SJSA1 (cell line): ENCODE data around the gene HAO1. TPM values are rescaled to one million over a fixed set of nuclear protein-coding genes. Genes with fewer than 3 reads are reported as not detected.
"Not testable (repeated sequence)": the region's sequence is repeated elsewhere in the genome, so short reads cannot be mapped to it uniquely, and the experiment has no call there.

Experiments used
- DNase-seq, 2 experiments: peaks; one replicate each; pipeline ENCODE4 v3.0.0-alpha.2; 2015 to 2020; ENCODE audit warnings: low spot score in 2 of 2, low read depth in 1 of 2
- H3K27ac ChIP-seq: fragments of 250-450 bp; sonication (Bioruptor Pico); 2 replicates; pipeline ENCODE4 v1.5.1; 2020; ENCODE audit warnings: mild to moderate bottlenecking, moderate library complexity
- H3K27me3 ChIP-seq: fragments of 250-450 bp; sonication (Bioruptor Pico); replicated peaks from 2 replicates; pipeline ENCODE4 v1.5.1; 2020; ENCODE audit warnings: mild to moderate bottlenecking, moderate library complexity
- H3K36me3 ChIP-seq: fragments of 250-450 bp; sonication (Bioruptor Pico); 2 replicates; pipeline ENCODE4 v1.5.1; 2020; ENCODE audit warnings: mild to moderate bottlenecking
- H3K4me1 ChIP-seq: fragments of 250-450 bp; sonication (Bioruptor Pico); replicated peaks from 2 replicates; pipeline ENCODE4 v1.6.1; 2021; ENCODE audit warnings: mild to moderate bottlenecking
- H3K4me3 ChIP-seq: fragments of 250-450 bp; sonication (Bioruptor Pico); 2 replicates; pipeline ENCODE4 v1.5.1; 2020; ENCODE audit warnings: mild to moderate bottlenecking
- H3K9me3 ChIP-seq: fragments of 250-450 bp; sonication (Bioruptor Pico); replicated peaks from 2 replicates; pipeline ENCODE4 v1.5.1; 2020; ENCODE audit warnings: mild to moderate bottlenecking
- total RNA-seq: library from RNA; depleted of rRNA; stranded (reverse); fragments of >200 nt; shearing (Covaris generic); gene quantifications from 2 replicates; pipeline ENCODE4 v1.2.3, GENCODE V29; 2014

HAO1 gene
- total RNA-seq, 1 experiment from 2014 or later = not detected

GRCh38 chr20:7859356-7859802 is 80.9 kb downstream of the HAO1 start:
- 0 out of 2 replicates have a peak, but pooled peaks cover 3% of the 10 kb centered on the region for H3K27me3 ChIP-seq
- DNase-seq = peak in 1 of 2 experiments; percentile 38
- H3K4me1 ChIP-seq = peaks cover 11% of the 10 kb centered on the region
- no peaks in the 10 kb centered on the region; the same call in 1 of the 2 replicates for H3K9me3 ChIP-seq
- no peak overlapping the region for H3K27ac ChIP-seq
- H3K36me3 ChIP-seq = no peaks in the 10 kb centered on the region
- no peak overlapping the region for H3K4me3 ChIP-seq

GRCh38 chr20:7858734-7859250 is 81.5 kb downstream of the HAO1 start:
- DNase-seq = no peak
- Histone ChIP-seq H3K9me3 (no peaks in the 10 kb centered on the region; the same call in 1 of the 2 replicates), H3K27ac (no peak overlapping the region), H3K4me1 (peaks cover 11% of the 10 kb centered on the region), H3K4me3 (no peak overlapping the region), H3K36me3 (no peaks in the 10 kb centered on the region), H3K27me3 (0 out of 2 replicates have a peak, but pooled peaks cover 3% of the 10 kb centered on the region)

- peak in 1 of 2 experiments; percentile 4 for DNase-seq
These were observed 83.5 kb downstream of the HAO1 start for GRCh38 chr20:7856756-7857155.

GRCh38 chr20:7855545-7855944 is 84.7 kb downstream of the HAO1 start:
- no peaks in the 10 kb centered on the region for H3K27me3 ChIP-seq
- no peak for DNase-seq
- peaks cover 11% of the 10 kb centered on the region for H3K4me1 ChIP-seq

More at GRCh38 chr20:7856756-7857155, 83.5 kb downstream of the HAO1 start:
- no peak overlapping the region for H3K27ac ChIP-seq
- H3K4me3 ChIP-seq = no peak overlapping the region
- H3K27me3 ChIP-seq = no peaks in the 10 kb centered on the region
- no peaks in the 10 kb centered on the region; the same call in 1 of the 2 replicates for H3K9me3 ChIP-seq
- peaks cover 11% of the 10 kb centered on the region for H3K4me1 ChIP-seq
- H3K36me3 ChIP-seq = no peaks in the 10 kb centered on the region

GRCh38 chr20:7853493-7853892 is 86.8 kb downstream of the HAO1 start:
- peaks cover 8% of the 10 kb centered on the region for H3K4me1 ChIP-seq
- no peak overlapping the region for H3K27ac ChIP-seq
- no peaks in the 10 kb centered on the region for H3K27me3 ChIP-seq
- DNase-seq = no peak
- H3K36me3 ChIP-seq = no peaks in the 10 kb centered on the region
- H3K9me3 ChIP-seq = no peaks in the 10 kb centered on the region; the same call in 1 of the 2 replicates
- no peak overlapping the region for H3K4me3 ChIP-seq

More at GRCh38 chr20:7855545-7855944, 84.7 kb downstream of the HAO1 start:
- Histone ChIP-seq H3K27ac (no peak overlapping the region), H3K36me3 (no peaks in the 10 kb centered on the region), H3K4me3 (no peak overlapping the region), H3K9me3 (no peaks in the 10 kb centered on the region; the same call in 1 of the 2 replicates)

GRCh38 chr20:7850775-7851490 is 89.3 kb downstream of the HAO1 start:
- DNase-seq = no peak
- Histone ChIP-seq H3K4me1 (no peaks in the 10 kb centered on the region; the same call in 1 of the 2 replicates), H3K27me3 (no peaks in the 10 kb centered on the region), H3K27ac (no peak overlapping the region), H3K9me3 (no peaks in the 10 kb centered on the region; the same call in 1 of the 2 replicates), H3K4me3 (no peak overlapping the region), H3K36me3 (no peaks in the 10 kb centered on the region)

GRCh38 chr20:7849675-7850074 is 90.6 kb downstream of the HAO1 start:
- Histone ChIP-seq H3K4me3 (no peak overlapping the region), H3K4me1 (no peaks in the 10 kb centered on the region), H3K27ac (no peak overlapping the region), H3K9me3 (no peaks in the 10 kb centered on the region), H3K36me3 (no peaks in the 10 kb centered on the region), H3K27me3 (no peaks in the 10 kb centered on the region)
- DNase-seq = no peak

- H3K27ac ChIP-seq = no peak overlapping the region
- H3K27me3 ChIP-seq = no peaks in the 10 kb centered on the region
- DNase-seq = no peak
- H3K9me3 ChIP-seq = no peaks in the 10 kb centered on the region
- H3K36me3 ChIP-seq = no peaks in the 10 kb centered on the region
- H3K4me1 ChIP-seq = no peaks in the 10 kb centered on the region
- H3K4me3 ChIP-seq = no peak overlapping the region
These were observed 91.9 kb downstream of the HAO1 start for GRCh38 chr20:7848351-7848750.

GRCh38 chr20:7843613-7844012 is 96.6 kb downstream of the HAO1 start:
- Histone ChIP-seq H3K9me3 (no peaks in the 10 kb centered on the region), H3K27me3 (no peaks in the 10 kb centered on the region), H3K27ac (no peak overlapping the region), H3K36me3 (no peaks in the 10 kb centered on the region), H3K4me3 (no peak overlapping the region), H3K4me1 (peaks cover 18% of the 10 kb centered on the region)
- DNase-seq = no peak

GRCh38 chr20:7841971-7842310 is 98.3 kb downstream of the HAO1 start:
- Histone ChIP-seq H3K27me3 (no peaks in the 10 kb centered on the region), H3K27ac (peak overlapping the region; percentile 60)
- DNase-seq = peak in 1 of 2 experiments; percentile 28

GRCh38 chr20:7841291-7841970 is 98.8 kb downstream of the HAO1 start:
- no peak overlapping the region for H3K4me3 ChIP-seq
- H3K27ac ChIP-seq = peak overlapping the region; percentile 60
- H3K27me3 ChIP-seq = no peaks in the 10 kb centered on the region
- no peaks in the 10 kb centered on the region for H3K36me3 ChIP-seq
- peak in 1 of 2 experiments; percentile 30 for DNase-seq
- H3K4me1 ChIP-seq = peaks cover 18% of the 10 kb centered on the region
- no peaks in the 10 kb centered on the region for H3K9me3 ChIP-seq

More at GRCh38 chr20:7841971-7842310, 98.3 kb downstream of the HAO1 start:
- H3K36me3 ChIP-seq = no peaks in the 10 kb centered on the region
- no peaks in the 10 kb centered on the region for H3K9me3 ChIP-seq
- peaks cover 18% of the 10 kb centered on the region for H3K4me1 ChIP-seq
- no peak overlapping the region for H3K4me3 ChIP-seq

GRCh38 chr20:7836076-7836475 is 104.2 kb downstream of the HAO1 start:
- H3K9me3 ChIP-seq = no peaks in the 10 kb centered on the region

GRCh38 chr20:7834441-7834840 is 105.8 kb downstream of the HAO1 start:
- not testable (repeated sequence) for H3K36me3 ChIP-seq, H3K27ac ChIP-seq, DNase-seq, H3K9me3 ChIP-seq, H3K27me3 ChIP-seq, H3K4me1 ChIP-seq, H3K4me3 ChIP-seq

More at GRCh38 chr20:7836076-7836475, 104.2 kb downstream of the HAO1 start:
- Histone ChIP-seq H3K4me3 (no peak overlapping the region), H3K27ac (no peak overlapping the region), H3K27me3 (no peaks in the 10 kb centered on the region), H3K4me1 (peaks cover 4% of the 10 kb centered on the region), H3K36me3 (no peaks in the 10 kb centered on the region)
- no peak for DNase-seq
